Measurements from ENCODE around the gene EPHB2.

Gene EPHB2

GRCh38 chr1:22819361-22819760, 108.7 kb downstream of the EPHB2 start:
- in situ Hi-C loops (cut with HindIII; ENCODE audit: low pct_unique_long_range_greater_than_20kb, low sequenced_read_pairs): no loop called here
- TF ChIP-seq JUND (IDR thresholded peaks at IDR 0.05; ENCODE audit: low read depth): no peak
- DNase-seq (ENCODE audit: low read depth in 1 of 2, low spot score in 1 of 2): no peak

GRCh38 chr1:22821027-22821426, 110.4 kb downstream of the EPHB2 start:
- in situ Hi-C loops (cut with HindIII; ENCODE audit: low pct_unique_long_range_greater_than_20kb, low sequenced_read_pairs): no loop called here
- TF ChIP-seq JUND (IDR thresholded peaks at IDR 0.05; ENCODE audit: low read depth): no peak
- no peak for DNase-seq (ENCODE audit: low read depth in 1 of 2, low spot score in 1 of 2)

DNA sequence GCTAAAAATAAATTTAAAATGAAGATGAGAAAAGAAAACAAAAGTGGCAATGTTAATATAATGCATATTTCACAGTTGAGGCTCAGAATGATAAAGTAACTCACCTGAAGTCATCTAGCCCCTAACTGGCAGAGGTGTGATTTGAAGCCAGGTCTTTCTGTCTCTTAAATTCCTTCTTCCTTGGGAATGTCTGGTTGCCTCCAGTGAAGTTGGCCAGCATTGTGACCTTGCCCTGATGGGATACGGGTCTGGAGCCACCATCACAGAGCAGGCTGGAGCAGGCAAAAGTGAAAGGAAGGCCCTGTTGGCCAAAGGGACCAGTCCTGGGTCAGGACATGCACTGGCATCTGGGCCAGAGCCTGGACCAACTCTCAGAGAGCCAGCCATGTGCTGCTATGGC, 111.7 kb downstream of the EPHB2 start:
- no peak for TF ChIP-seq JUND (IDR thresholded peaks at IDR 0.05; ENCODE audit: low read depth)
- in situ Hi-C loops (cut with HindIII; ENCODE audit: low pct_unique_long_range_greater_than_20kb, low sequenced_read_pairs): no loop called here
- no peak for DNase-seq (ENCODE audit: low read depth in 1 of 2, low spot score in 1 of 2)

DNA sequence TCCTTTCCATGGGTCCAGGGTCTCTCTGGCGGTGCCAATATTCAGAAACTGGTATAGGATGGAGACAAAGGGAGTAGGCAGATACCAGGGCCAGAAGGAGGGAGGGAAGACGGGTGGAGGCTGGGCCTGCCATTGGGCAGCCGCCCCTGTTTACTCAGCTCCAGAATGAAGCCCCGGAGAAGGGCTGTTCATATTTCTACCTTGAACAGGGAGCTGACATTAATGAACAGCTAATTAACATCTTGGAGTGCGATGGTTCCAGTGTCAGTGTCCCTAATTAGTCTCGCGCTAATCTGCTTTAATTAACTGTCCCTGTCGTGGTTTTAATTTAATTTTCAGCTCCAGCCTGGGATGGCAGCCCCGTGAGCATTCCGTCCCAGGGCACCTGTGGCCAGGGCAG, 113.8 kb downstream of the EPHB2 start:
- TF ChIP-seq JUND (IDR thresholded peaks at IDR 0.05; ENCODE audit: low read depth): no peak
- in situ Hi-C loops (cut with HindIII; ENCODE audit: low pct_unique_long_range_greater_than_20kb, low sequenced_read_pairs): no loop called here
- DNase-seq (ENCODE audit: low read depth in 1 of 2, low spot score in 1 of 2): no peak

- DNase-seq (ENCODE audit: low read depth in 1 of 2, low spot score in 1 of 2): no peak
- TF ChIP-seq JUND (IDR thresholded peaks at IDR 0.05; ENCODE audit: low read depth): no peak
- in situ Hi-C loops (cut with HindIII; ENCODE audit: low pct_unique_long_range_greater_than_20kb, low sequenced_read_pairs): no loop called here
Observed at GRCh38 chr1:22824975-22825374, 114.3 kb downstream of the EPHB2 start.

DNA sequence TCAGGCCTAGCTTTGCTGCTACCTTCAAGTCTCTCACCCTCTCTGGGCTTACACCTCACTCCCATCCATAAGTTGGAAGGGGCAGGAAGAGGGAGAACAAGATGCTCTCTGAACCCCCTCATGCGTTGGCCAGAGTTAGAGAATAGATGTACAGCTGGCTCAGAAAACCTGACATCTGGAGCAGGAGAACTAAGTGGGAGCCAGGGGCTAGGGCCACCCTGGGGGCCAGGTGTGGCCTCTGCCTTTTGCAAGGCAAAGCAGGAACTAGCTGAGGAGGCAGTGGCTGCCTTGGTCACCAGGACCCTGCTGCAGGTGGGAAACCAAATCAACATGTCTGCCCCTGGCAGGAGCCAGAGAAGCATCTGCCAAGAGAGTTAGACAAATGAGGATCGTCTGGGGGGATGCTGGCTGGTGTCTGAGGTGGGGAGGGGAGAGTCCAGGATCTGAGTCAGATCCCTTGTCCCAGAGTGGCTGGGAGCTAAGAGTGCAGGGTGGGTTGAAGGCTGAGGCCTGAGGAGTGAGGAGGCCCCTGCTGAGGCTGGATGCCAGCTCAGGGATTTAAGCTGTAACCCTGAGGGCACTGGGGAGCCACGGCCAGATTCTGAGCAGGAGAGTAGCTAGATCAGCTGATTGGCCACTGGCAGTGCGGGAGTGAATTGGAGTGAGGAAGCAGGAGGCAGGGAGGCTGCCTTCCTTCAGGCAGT, 115.0 kb downstream of the EPHB2 start:
- no peak for TF ChIP-seq JUND (IDR thresholded peaks at IDR 0.05; ENCODE audit: low read depth)
- in situ Hi-C loops (cut with HindIII; ENCODE audit: low pct_unique_long_range_greater_than_20kb, low sequenced_read_pairs): no loop called here
- peak in 1 of 2 experiments; percentile 19 for DNase-seq (ENCODE audit: low read depth in 1 of 2, low spot score in 1 of 2)

DNA sequence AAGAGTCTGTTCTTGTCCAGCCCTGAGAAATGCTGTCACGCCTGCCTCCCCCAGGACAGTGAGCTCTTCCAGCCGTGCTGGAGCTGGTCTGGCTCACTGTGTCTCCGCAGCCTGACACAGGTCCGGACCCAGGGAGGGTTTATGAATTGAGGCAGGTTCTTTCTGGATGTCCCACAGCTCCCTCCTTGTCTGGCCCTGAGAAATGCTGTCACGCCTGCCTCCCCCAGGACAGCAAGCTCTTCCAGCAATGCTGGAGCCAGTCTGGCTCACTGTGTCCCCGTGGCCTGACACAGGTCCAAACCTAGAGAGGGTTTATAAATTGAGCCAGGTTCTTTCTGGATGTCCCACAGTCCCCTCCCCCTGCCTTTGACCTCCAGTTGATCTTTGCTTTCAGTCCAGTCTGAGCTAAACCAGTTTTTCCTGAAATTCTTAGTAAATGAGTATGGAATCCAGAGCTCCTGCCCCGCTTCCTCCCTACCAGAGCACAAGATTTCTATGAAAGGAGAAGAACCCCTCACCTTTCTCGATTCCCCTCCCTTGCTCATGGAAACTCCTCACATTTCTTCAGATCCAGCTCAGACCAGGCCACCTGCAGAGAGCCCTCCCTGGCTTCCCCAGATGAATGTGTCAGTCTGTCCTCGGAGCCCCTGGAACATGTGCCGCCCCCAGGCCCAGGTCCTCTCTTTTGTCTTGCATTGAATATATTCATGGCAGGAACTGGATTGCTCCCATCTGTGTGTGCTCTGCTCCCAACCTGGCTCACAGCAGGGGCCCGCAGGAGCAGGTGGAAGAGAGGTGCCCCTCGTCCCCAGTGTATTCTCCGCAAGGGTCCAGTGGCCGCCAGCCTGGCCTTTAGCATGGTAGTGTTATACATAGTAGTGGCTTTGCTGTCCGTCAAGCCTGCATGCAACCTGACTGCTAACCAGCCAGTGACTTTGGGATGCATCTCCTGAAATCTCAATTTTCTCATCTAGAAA, 116.3 kb downstream of the EPHB2 start:
- in situ Hi-C loops (cut with HindIII; ENCODE audit: low pct_unique_long_range_greater_than_20kb, low sequenced_read_pairs): no loop called here
- no peak for TF ChIP-seq JUND (IDR thresholded peaks at IDR 0.05; ENCODE audit: low read depth)
- DNase-seq (ENCODE audit: low read depth in 1 of 2, low spot score in 1 of 2): peak; percentile 48 to 91

DNA sequence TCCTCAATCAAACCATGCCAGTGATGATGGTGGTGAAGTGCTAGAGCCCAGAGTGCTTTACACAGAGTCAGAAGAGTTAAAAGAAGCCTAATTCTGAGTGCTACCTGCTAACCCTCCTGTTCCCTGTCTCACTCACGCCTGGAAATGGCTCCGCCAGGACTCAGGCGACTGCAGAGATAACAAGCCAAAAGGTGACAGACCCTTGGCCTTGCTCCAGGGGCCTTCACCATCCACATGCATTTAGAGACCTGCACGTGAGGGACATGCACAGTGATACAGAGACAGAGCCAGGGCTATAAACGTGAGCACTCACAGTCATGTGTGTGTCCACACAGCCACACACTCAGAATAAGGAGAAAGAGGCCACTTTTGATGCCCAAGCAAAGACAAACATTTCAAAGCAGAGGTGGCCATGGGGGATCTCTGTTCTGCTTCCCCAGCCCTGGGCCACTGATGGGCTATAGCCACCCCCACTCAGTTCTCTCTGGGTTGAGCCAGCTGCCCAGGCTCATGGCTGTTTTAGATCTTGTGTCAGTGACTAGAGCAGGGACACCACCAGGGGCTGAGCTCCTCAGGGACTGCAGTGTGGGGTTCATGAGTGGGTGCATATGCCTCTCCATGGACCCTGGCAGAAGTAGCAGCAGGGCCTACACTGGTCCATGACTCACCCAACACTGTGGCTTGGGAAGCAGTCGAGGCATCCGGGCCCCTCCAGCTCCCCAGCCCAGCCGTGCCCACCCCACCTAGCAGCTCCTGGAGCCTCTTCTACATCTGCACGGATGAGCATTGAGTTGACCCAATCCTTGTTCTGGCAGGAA, 117.2 kb downstream of the EPHB2 start:
- DNase-seq (ENCODE audit: low read depth in 1 of 2, low spot score in 1 of 2): no peak
- TF ChIP-seq JUND (IDR thresholded peaks at IDR 0.05; ENCODE audit: low read depth): no peak
- in situ Hi-C loops (cut with HindIII; ENCODE audit: low pct_unique_long_range_greater_than_20kb, low sequenced_read_pairs): no loop called here

- in situ Hi-C loops (cut with HindIII; ENCODE audit: low pct_unique_long_range_greater_than_20kb, low sequenced_read_pairs): no loop called here
- peak in 1 of 2 experiments; percentile 16 for DNase-seq (ENCODE audit: low read depth in 1 of 2, low spot score in 1 of 2)
- TF ChIP-seq JUND (IDR thresholded peaks at IDR 0.05; ENCODE audit: low read depth): no peak
Observed at GRCh38 chr1:22828484-22829308, 118.1 kb downstream of the EPHB2 start.

- no peak for TF ChIP-seq JUND (IDR thresholded peaks at IDR 0.05; ENCODE audit: low read depth)
- no peak for DNase-seq (ENCODE audit: low read depth in 1 of 2, low spot score in 1 of 2)
- in situ Hi-C loops (cut with HindIII; ENCODE audit: low pct_unique_long_range_greater_than_20kb, low sequenced_read_pairs): no loop called here
Observed at GRCh38 chr1:22829309-22829989, 118.8 kb downstream of the EPHB2 start.

GRCh38 chr1:22830041-22830566, 119.5 kb downstream of the EPHB2 start:
- peak in 1 of 2 experiments; percentile 19 for DNase-seq (ENCODE audit: low read depth in 1 of 2, low spot score in 1 of 2)
- no peak for TF ChIP-seq JUND (IDR thresholded peaks at IDR 0.05; ENCODE audit: low read depth)
- in situ Hi-C loops (cut with HindIII; ENCODE audit: low pct_unique_long_range_greater_than_20kb, low sequenced_read_pairs): no loop called here
